ENCODE results near the gene IER5. TPM values are rescaled to one million over a fixed set of nuclear protein-coding genes. Genes with fewer than 3 reads are reported as not detected.

Gene IER5
- total RNA-seq, 1 donor from 2014 or later, result 20.5 TPM

DNA sequence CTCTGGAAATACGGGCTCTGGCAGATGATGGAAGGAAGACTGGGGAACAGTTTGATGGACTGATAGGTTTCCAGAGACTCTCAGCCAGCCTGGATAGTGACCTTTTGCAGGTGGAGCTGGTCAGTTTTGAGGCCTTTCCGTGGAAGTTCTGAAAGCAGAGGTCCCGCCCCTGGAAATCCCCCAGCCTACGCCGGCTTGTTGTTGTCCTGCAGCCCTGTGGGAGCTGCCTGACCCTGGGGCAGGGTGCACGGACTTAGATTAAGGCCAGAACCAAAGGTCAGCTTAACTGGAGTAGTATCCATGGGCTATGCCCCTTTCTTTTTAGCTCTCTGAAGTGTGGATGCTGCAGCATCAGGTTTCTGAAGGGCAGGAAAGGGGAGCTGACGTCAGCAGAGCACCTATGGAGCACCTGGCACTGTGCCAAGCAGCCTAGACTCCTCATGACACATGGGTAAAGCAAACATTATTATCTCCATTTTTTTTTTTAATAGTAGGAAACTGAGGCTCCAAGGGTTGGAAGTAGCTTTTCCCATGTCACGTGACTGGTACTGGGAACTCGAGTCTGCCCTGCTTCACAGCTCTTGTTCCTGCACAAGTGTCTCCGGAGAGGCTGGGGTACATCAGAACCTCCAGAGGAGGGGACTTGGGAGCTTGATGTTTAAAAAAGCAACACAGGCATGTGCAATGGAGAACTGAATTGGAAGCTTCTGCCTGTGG lies 38.5 kb downstream of the IER5 start:
- intact Hi-C loops (cut with DNase I), result no loop called here

DNA sequence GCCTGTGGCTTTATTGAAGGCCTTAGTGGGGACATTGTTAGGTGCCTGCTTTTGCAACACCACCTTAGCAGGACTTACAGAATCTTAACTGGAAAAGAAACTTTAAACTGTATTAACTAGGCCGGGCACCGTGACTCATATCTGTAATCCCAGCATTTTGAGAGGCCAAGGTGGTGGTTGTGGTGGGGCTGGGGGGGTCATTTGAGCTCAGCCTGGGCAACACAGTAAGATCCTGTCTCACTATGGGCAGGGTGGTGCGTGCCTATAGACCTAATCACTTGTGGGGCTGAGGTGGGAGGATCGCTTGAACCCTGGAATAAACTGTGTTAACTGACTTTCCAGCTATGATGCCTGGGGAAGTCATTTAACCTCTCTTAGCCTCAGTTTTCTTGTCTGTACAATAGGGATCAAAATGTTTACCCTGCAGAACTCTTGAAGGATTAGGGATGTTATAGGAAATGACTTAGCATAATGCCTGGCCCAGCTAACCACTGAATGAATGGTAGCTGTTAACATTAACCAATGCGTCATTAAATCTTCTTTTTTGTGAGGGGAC lies 39.5 kb downstream of the IER5 start:
- no peak for DNase-seq (ENCODE audit: low spot score)
- intact Hi-C loops (cut with DNase I), result no loop called here

More for the DNA sequence above, 38.5 kb downstream of the IER5 start:
- DNase-seq (ENCODE audit: low spot score), result no peak

DNA sequence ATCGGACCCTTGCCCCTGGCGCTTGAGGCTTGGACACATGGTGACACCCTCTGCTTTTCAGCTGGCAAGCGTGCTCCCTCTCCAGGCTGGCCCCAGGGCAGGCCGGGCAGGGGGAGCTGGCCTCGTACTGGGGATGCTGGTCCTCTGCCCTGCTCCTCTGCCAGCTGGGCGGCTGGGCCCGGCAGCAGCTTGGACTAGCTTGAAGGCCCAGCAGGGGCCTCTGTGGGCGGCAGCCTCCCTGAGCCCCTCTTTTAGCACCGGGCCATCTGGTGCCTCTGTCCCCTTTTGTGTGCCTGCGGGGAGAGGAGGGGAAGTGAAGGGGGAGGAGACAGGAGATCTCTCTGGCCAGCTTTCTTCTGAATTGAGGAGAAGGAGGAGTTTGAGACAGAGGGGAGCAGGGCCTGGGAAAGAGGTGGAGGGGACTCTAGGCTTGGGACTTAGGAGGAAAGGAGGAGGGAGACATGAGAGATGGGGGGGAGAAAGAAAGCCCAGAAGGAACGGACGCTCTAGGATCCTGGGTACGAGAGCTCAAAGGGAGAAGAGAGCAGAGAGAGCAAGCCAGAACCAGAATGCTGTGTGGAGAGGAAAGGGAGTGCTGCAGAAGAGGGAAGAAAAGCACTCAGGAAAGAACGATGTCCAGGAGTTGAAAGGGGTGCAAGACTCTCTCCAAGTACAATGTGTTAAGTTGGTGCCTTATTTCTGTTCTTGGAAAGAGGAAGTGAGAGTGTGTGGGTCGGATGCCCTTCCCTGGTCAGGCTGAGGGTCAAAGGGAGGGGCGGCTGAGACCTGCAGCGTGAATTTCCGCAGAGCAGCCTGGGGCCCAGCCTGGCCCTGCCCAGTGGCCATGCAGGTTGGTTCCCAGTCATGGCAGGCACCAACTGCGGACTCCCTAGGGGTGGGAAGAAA lies 40.3 kb downstream of the IER5 start:
- no peak for DNase-seq (ENCODE audit: low spot score)
- intact Hi-C loops (cut with DNase I), result no loop called here

DNA sequence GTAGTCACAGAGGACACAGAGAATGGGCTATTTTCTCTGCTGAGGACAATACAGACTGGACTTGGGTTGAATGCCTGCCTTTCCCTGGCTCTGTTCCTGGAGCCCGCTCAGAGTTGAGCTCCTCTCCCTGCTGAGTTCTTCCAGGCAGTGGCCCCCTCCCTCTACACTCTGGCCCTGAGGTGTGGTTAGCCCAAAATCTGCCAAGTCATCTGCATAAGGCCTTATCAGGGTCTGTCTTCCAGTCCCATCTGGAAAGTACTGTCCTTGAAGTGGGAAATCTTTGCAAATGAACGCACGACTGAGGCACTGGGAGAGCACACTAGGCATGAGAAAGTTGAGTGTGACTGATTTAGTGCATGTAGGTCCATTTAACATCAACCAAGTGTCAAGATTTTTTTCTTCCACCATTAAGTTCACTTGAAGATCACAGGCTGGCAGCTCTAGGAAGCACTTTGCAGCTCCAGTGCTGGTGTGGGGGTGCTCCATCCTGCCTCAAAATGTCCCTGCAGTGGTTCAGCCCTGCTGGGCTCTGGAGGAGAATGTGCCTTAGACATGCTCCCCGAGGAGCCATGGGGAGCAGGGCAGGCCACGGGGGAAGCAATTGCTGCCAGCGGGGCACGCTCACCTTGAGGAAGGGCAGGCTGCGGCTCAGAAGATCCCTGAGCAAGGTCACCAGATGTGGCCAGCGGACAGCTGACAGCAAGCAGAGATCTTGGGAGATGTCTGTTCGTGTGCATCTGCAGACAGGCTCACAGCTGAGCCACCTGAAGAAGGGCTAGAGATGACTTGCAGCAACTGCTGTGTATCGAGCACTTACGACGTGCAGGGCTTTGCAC lies 41.5 kb downstream of the IER5 start:
- no peak for DNase-seq (ENCODE audit: low spot score)
- intact Hi-C loops (cut with DNase I), result no loop called here

DNA sequence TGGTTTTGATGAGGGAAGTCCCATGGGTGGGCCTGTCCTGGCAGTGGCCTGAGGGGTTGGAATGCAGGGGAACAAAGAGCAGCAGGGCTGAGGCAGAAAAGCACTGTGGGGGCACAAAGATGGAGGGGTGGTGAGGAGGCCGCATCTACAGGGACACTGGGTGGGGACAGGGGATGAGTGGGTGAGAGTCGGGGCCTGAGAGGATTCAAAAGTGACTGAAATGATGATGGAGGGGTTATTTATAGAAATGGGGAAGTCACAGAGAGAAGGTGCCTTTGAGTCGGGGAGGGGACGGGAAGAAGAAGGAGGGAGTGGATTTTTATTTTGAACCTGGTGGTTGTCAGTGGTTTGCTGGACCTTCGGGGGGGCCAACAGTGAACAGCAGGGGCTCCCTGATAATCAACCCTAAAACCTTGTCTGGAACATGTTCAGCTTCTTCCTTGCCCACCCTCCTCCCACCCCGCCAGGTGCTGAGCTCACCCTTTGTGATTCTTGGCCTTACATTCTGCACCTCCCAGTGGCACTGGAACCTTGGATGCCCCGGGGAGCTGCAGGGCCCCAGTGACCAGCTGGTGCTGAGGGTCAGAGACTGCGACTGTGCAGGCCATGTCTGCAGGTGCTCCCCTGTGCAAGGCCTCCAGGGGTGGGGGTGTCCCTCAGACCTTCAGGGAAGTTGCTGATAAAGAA lies 42.9 kb downstream of the IER5 start:
- DNase-seq (ENCODE audit: low spot score), result no peak
- intact Hi-C loops (cut with DNase I), result no loop called here

DNA sequence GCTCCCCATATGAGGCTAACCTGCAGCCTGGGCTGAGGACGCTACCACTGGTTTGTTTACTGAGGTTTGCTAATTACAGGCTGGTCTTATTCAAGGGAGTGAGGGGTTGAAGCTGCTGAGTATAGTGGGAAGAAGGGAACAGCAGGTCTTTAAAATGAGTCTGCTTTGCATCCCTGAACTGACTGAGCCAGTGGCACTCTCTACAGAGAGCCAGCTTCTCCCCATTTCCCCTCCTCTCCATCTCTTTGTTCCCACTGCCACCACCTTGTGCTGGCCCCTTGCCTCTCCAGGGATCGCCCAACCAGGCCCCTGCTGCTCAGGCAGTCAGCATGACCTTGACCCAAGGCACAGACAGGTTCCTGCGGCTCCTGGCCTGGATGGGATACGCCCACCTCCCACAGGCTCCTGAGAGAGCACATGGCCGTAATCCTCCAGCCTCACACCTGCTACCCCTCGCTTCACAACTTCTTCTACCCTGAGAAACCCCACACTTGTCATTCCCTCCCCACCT lies 45.0 kb downstream of the IER5 start:
- DNase-seq (ENCODE audit: low spot score), result no peak
- intact Hi-C loops (cut with DNase I), result no loop called here

DNA sequence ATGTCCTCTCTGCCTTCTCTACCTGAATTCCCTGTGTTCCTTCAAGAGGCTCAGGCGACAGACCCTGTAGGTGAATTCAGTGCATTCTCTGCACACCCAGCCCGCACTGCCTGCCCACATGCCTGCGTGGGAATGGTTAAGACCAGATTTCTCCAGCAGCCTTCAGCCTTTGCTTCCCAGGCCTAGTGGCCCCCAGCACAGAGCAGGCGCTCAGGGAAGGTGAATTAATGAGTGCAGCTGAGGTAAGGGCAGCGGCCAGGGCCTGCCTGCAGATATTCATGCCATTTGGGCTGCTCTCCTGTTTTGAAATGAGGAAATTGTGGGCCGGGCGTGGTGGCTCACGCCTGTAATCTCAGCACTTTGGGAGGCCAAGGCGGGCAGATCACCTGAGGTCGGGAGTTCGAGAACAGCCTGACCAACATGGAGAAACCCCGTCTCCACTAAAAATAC lies 45.5 kb downstream of the IER5 start:
- intact Hi-C loops (cut with DNase I), result no loop called here
- DNase-seq (ENCODE audit: low spot score), result no peak

DNA sequence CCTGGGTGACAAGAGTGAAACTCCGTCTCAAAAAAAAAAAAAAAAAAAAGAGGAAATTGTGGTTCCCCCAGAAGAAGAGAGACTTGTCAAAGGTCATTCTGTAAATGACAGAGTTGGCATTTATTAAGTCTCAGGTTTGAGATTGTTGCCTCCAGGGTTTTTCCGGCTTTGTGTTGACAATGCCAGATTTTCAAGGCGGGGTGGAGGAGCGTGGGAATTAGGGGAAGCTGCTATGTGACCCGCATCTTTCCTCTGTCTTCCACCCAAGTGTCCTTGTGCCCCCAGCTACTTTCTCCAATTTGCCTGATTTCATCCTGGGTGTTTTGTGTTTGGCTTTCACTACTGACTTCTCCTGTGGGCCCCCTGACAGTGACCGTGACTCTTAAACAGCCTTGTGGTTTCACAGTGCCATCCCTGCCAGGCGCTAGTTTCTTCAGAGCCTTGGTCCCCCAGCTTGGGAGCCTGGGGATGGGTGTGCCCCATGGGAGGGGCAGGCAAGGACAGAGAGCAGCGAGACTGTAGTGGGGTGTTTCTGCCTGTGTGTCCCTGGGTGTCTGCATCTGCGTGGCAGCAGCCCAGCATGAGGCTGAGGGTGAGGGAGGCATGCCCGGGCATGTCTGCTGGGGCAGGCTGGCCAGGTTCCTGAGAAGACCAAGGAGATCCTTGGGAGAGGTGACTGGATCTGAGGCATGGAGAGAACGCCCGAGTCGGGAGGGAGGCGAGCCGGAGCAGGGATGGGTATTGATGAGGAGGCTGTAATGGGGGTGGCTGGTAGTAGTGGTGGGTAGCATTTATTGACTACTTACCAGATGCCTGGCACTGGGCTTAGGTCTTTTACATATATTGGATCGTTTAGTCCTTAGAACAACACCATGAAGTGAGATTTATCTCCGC lies 46.3 kb downstream of the IER5 start:
- no peak for DNase-seq (ENCODE audit: low spot score)
- intact Hi-C loops (cut with DNase I), result no loop called here

DNA sequence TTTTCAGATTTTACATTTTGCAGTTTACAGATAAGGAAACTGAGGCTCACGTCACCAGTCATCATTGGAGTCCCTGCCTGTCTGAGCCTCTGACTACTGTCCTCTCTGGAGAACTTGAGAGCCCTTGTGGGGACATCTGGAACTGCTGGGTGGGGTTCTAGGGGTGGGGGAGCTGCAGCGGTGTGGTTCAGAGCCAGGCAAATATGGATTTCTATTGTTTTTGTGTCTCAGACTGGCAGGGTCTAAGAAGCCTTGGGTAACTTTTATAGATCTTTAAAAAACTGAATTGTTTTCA lies 46.9 kb downstream of the IER5 start:
- DNase-seq (ENCODE audit: low spot score), result no peak
- intact Hi-C loops (cut with DNase I), result no loop called here

DNA sequence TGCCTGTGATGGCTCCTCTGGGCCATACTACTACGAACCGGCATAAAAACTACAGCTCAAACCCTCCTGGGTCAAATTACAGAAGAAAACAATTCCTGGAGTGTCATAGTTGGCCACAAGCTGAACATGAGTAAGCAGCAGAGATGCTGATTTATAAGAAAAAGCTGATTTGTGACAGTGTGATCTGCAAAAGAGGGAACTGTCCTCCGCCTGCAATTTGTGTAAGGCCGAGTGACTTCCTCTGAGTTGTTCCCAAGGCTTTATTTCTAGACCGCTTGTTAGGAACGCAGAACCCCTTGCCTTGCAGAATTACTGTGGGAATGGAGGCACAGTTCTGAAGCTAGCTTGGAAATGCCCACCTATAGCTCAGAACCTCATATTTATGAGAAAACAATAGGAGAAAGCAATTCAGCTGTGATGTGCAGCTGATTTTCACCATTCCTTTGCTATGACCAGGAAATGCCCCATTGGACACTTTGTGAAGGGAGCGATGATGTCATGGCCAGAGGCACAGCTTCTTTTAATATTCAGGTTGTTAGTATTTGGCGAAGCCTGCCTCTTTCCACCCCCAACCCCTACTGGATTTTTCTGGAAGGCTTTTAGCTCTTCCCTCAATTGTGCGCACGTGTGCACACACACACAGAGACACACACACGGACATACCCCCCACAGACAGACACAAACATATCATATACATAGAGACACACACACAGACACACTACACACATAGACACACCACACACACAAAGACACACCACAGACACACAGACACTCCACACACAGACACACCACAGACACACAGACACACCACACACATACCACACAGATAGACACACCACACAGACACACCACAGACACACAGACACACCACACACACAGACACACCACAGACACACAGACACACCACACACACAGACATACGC lies 47.6 kb downstream of the IER5 start:
- no peak for DNase-seq (ENCODE audit: low spot score)
- intact Hi-C loops (cut with DNase I), result no loop called here

DNA sequence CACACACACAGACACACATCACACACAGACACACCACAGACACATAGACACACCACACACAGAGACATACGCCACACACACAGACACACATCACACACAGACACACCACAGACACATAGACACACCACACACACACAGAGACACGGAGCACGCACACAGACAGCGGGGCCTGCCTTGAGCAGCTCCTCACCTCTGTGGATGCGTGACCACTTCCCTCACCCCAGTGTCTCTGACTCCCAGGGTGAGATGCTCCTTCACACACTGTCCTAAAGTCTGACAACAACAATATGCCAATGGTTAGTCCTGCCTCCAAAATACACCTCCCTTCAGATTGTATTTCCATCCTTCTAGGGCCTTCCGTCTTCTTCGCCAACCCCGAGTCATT lies 48.2 kb downstream of the IER5 start:
- intact Hi-C loops (cut with DNase I), result no loop called here
- DNase-seq (ENCODE audit: low spot score), result no peak

DNA sequence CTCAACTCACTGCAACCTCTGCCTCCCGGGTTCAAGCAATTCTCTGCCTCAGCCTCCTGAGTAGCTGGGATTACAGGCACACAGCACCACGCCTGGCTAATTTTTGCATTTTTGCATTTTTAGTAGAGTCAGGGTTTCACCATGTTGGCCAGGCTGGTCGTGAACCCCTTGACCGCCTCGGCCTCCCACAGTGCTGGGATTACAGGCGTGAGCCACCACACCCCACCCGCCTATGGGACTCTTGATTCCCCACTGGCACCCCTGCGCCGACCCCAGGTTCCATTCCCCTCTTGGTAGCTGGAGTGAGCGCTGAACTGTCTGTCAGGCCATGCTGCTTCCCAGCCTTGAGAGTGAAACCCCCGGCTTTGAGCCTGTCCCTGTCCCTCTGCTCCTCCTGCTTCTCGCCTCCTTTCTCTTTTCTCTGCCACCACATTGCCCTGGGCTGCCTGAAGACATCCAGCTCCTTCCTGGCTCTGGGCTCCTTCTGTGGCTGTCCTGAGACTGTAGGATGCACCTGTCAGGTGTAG lies 48.8 kb downstream of the IER5 start:
- no peak for DNase-seq (ENCODE audit: low spot score)
- intact Hi-C loops (cut with DNase I), result no loop called here

DNA sequence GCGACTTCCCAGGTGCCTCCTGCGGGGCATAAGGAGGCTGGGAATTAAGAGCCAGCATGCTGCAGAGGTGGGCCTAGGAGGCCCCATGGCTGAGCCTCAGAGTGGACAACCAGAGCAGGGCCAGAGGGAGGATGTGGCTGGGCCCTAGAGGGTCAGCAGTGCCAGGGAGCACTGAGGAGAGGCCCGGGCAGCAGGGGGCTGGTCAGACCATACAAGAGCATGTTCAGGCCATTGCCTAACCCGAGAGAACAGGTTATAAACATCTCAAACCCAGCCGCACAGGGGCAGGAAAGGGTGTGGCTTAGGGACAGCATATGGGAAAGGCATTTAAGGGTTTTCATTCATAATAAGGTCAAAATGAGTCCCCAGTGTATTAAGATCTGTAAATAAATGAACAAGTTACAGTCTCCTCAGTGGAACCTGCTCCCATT lies 51.1 kb downstream of the IER5 start:
- intact Hi-C loops (cut with DNase I), result loop anchor here (5.0 kb wide), 2 partner anchors 117 to 187 kb away; partner anchors contain the start of gene STX6
- no peak for DNase-seq (ENCODE audit: low spot score)

DNA sequence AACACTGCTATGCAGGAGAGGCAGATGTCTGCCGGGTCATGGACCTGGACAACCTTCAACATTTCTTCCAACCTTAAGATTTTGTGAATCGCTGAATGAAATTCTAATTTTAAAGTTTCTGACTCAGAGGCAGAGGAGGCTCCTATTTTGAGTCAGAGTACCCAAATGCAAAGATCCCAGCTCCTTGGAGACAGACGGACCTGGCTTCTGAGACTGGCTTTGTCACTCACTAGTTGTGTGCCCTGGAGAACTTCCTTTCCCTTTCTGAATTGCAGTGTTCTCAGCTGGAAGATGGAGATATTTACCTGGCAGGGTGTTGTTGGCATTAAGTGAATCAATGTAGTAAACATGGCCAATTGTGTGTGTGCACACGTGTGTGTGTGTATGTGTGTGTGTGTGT lies 51.9 kb downstream of the IER5 start:
- intact Hi-C loops (cut with DNase I), result loop anchor here (5.0 kb wide), 2 partner anchors 118 to 188 kb away; partner anchors contain the start of gene STX6
- no peak for DNase-seq (ENCODE audit: low spot score)

DNA sequence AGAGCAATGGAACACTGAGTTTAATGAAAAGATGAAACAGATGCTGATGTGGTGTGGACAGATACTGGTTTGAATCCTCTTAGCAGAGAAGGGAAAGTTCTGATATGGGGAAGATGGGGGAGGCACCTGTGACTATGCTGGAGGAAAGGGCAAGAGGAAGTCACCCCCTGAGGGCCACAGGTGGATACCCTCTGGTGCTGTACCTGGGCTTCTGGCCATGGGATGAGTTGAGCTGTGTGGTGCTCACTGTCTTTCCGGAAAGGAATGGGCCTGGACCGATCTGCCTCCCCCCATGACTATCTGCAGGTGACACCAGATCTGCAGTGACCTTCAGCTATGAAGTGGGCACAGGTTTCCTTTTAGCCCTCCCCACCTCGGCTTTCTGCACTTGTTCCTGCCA lies 52.4 kb downstream of the IER5 start:
- intact Hi-C loops (cut with DNase I), result loop anchor here (5.0 kb wide), 2 partner anchors 119 to 189 kb away; partner anchors contain the start of gene STX6
- DNase-seq (ENCODE audit: low spot score), result no peak

DNA sequence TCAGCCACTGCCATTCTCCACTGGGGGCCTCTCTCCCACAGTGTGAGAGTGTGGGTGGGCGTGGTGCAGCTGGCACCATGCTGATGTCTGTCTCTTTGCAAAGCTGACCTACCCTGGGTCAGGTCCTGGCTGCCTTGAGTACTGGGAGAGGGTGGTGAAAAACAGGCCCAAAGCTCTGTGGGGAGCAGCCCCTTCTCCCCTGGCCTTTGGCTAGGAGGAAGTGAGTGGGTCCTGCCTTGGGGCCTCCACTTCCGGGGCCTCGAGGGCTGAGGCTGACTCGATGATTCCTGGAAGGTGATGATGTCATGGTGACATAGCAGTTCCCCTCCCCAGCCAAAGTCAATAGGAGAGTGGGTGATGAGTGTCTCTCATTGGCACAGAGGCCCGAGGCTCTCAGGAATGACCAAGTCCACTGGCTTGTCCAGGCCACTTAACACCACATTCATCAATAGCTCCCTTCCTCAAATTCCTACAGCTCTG lies 53.0 kb downstream of the IER5 start:
- intact Hi-C loops (cut with DNase I), result loop anchor here (5.0 kb wide), 2 partner anchors 119 to 189 kb away; partner anchors contain the start of gene STX6
- no peak for DNase-seq (ENCODE audit: low spot score)

Data from cardiac septum (tissue), 1 donor.